HepG2 (cell line): ENCODE results near the gene FANCM. TPM values are rescaled to one million over a fixed set of nuclear protein-coding genes. Genes with fewer than 3 reads are reported as not detected.

Source experiments
- CBX5 ChIP-seq: sonication (generic); formaldehyde crosslinking; IDR thresholded peaks from 2 replicates; pipeline ENCODE4 v1.4.0; 2020; ENCODE audit warnings: missing genetic modification reagents, borderline replicate concordance
- HNRNPH1 ChIP-seq: fragments of 200-400 bp; formaldehyde crosslinking; optimal IDR thresholded peaks from 2 replicates; pipeline ENCODE3; 2017; ENCODE audit warnings: mild to moderate bottlenecking, low read depth, low read length
- KAT2B ChIP-seq: fragments of 150-350 bp; IDR thresholded peaks from 2 replicates; pipeline ENCODE4 v1.6.1; 2014; ENCODE audit warnings: low read depth, low read length, borderline replicate concordance
- LBX2 ChIP-seq: sonication (generic); formaldehyde crosslinking; IDR thresholded peaks from 2 replicates; pipeline ENCODE4 v1.5.0; 2020; ENCODE audit warnings: missing genetic modification reagents, mild to moderate bottlenecking, borderline replicate concordance
- NFAT5 ChIP-seq: sonication (generic); formaldehyde crosslinking; IDR thresholded peaks from 2 replicates; pipeline ENCODE4 v1.4.0; 2020; ENCODE audit warnings: missing genetic modification reagents
- PREB ChIP-seq: sonication (generic); formaldehyde crosslinking; IDR thresholded peaks from 2 replicates; pipeline ENCODE4 v1.4.0; 2020; ENCODE audit warnings: missing genetic modification reagents
- YY1 ChIP-seq: IDR thresholded peaks from 2 replicates; pipeline ENCODE4 v1.6.1; 2011; ENCODE audit warnings: low read length, low read depth, moderate library complexity, mild to moderate bottlenecking; ENCODE audit not compliant: insufficient read depth, insufficient replicate concordance
- ZKSCAN5 ChIP-seq: sonication (generic); formaldehyde crosslinking; IDR thresholded peaks from 2 replicates; pipeline ENCODE4 v1.5.1; 2020; ENCODE audit warnings: mild to moderate bottlenecking, missing genetic modification reagents
- ZNF646 ChIP-seq: sonication (generic); formaldehyde crosslinking; IDR thresholded peaks from 2 replicates; pipeline ENCODE4 v1.9.0; 2021; ENCODE audit warnings: mild to moderate bottlenecking, missing genetic modification reagents
- ZNF678 ChIP-seq: sonication (generic); formaldehyde crosslinking; IDR thresholded peaks from 2 replicates; pipeline ENCODE4 v1.4.0; 2020; ENCODE audit warnings: mild to moderate bottlenecking, missing genetic modification reagents
- ZNF879 ChIP-seq: sonication (generic); formaldehyde crosslinking; IDR thresholded peaks from 2 replicates; pipeline ENCODE4 v1.8.1; 2023; ENCODE audit warnings: missing genetic modification reagents
- polyA plus RNA-seq, 8 experiments: library from polyadenylated mRNA; depleted of rRNA in 3 of 8; stranded (reverse) in 7 of 8; unstranded in 1 of 8; fragments of >200 nt; fragmentation: Illumina TruSeq in 4 of 8; extraction: Trizol in 4 of 8; gene quantifications; 2 replicates each; pipeline versions ENCODE4 v1.2.1 to v1.2.3, GENCODE V29; 2011 to 2016; ENCODE audit warnings: low read depth in 4 of 8, missing spikeins in 1 of 8, mixed read lengths in 1 of 8; ENCODE audit not compliant: insufficient read depth in 1 of 8
- total RNA-seq, 5 experiments: library from RNA; depleted of rRNA; stranded (reverse); fragments of >200 nt; fragmentation: Illumina TruSeq; extraction: Trizol; gene quantifications; 2 replicates each; pipeline ENCODE4 v1.2.3, GENCODE V29; 2016; ENCODE audit warnings: low read depth in 1 of 5
- TF ChIP-seq, protein P1 (sequence below): sonication (generic); formaldehyde crosslinking; conservative IDR thresholded peaks from 2 replicates; pipeline ENCODE4 v1.8.0; 2022; ENCODE audit warnings: low read depth, missing genetic modification reagents

Gene FANCM
- total and polyA plus RNA-seq, 2 of the 13 experiments (the other 11 are each of a cell fraction or from before 2014, with no cell fraction given): 2.6 to 10.4 TPM

GRCh38 chr14:45134051-45134958, 1.4 kb upstream of the FANCM start, which contains the start of gene FKBP3 (continued):
- TF ChIP-seq ZNF646 (CRISPR knock-in tag) (no peak), YY1 (peak; percentile 93), KAT2B (no peak), LBX2 (CRISPR knock-in tag) (no peak), CBX5 (CRISPR knock-in tag) (no peak; the same call in 1 of the 2 replicates), ZNF879 (CRISPR knock-in tag) (0 out of 2 replicates have a peak, but pooled peaks have one; percentile 39), HNRNPH1 (no peak), ZNF678 (0 out of 2 replicates have a peak, but pooled peaks have one; percentile 56), ZKSCAN5 (CRISPR knock-in tag) (no peak), NFAT5 (CRISPR knock-in tag) (no peak), PREB (CRISPR knock-in tag) (no peak)
- TF ChIP-seq, protein P1, sequence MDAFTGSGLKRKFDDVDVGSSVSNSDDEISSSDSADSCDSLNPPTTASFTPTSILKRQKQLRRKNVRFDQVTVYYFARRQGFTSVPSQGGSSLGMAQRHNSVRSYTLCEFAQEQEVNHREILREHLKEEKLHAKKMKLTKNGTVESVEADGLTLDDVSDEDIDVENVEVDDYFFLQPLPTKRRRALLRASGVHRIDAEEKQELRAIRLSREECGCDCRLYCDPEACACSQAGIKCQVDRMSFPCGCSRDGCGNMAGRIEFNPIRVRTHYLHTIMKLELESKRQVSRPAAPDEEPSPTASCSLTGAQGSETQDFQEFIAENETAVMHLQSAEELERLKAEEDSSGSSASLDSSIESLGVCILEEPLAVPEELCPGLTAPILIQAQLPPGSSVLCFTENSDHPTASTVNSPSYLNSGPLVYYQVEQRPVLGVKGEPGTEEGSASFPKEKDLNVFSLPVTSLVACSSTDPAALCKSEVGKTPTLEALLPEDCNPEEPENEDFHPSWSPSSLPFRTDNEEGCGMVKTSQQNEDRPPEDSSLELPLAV (CRISPR knock-in tag): no peak
